Nephron (organoid): ENCODE measurements around the gene ADTRP.
"Not testable (repeated sequence)": the region's sequence is repeated elsewhere in the genome, so short reads cannot be mapped to it uniquely, and the experiment has no call there.

Experiments
- H3K27ac Mint-ChIP-seq, 3 experiments: 2 replicates each; pipeline ENCODE4 v1.8.0; 2020; ENCODE audit warnings: mixed read lengths in 3 of 3, mild to moderate bottlenecking in 2 of 3, moderate library complexity in 1 of 3
- H3K27me3 Mint-ChIP-seq: 2 replicates; pipeline ENCODE4 v1.8.0; 2021; ENCODE audit warnings: low read depth, mild to moderate bottlenecking, moderate library complexity, mixed read lengths
- H3K36me3 Mint-ChIP-seq: 2 replicates; pipeline ENCODE4 v1.8.0; 2020; ENCODE audit warnings: low read depth, mixed read lengths
- H3K4me1 Mint-ChIP-seq: 2 replicates; pipeline ENCODE4 v1.8.0; 2020; ENCODE audit warnings: mixed read lengths
- H3K4me3 Mint-ChIP-seq, 3 experiments: 2 replicates each; pipeline ENCODE4 v1.8.0; 2020; ENCODE audit warnings: mild to moderate bottlenecking in 3 of 3, mixed read lengths in 3 of 3, moderate library complexity in 2 of 3
- H3K9me3 Mint-ChIP-seq: 2 replicates; pipeline ENCODE4 v1.8.0; 2020; ENCODE audit warnings: mixed read lengths
- CTCF ChIP-seq, 3 experiments: fragments of 200-600 bp; sonication (generic); IDR thresholded peaks; one replicate each; pipeline ENCODE4 v1.5.0; 2021; ENCODE audit warnings: antibody characterized with exemption in 3 of 3; ENCODE audit not compliant: unreplicated experiment in 3 of 3

ADTRP gene

DNA sequence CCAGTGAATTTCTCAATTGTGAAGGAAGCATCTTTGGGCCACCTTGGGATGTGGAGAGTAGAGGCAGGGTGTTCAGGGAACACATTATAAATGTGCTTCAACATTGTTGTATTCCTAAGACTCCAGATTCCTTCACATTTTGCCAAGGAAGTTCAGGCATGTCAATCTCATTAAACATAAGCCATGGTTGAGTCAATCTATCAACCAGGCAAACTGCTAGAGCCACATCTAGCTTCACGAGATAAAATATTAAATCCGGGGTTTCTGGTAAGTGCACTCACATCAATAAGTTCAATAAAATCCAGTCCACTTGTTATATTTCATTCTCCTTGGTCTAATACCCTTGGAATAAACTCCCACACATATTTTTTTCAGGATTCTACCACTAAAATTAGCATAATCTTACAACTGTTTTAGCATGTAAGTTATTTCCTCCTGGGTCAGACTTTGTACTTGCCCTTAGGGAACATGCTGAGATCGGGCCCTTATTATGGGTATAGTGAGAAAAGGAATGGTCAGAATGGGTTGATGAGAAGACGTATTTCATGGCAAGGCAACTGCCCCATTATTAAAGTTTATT, 93.6 kb downstream of the ADTRP start:
- no peak overlapping the region for H3K4me3 Mint-ChIP-seq
- peaks cover 3% of the 10 kb centered on the region for H3K36me3 Mint-ChIP-seq
- peaks cover 10% of the 10 kb centered on the region for H3K9me3 Mint-ChIP-seq
- TF ChIP-seq CTCF (IDR thresholded peaks at IDR 0.05; ENCODE audit: unreplicated experiment in 3 of 3) = no peak
- H3K4me1 Mint-ChIP-seq = peaks cover 21% of the 10 kb centered on the region
- H3K27ac Mint-ChIP-seq = no peak overlapping the region
- no peaks in the 10 kb centered on the region for H3K27me3 Mint-ChIP-seq

- H3K4me3 Mint-ChIP-seq = no peak overlapping the region
- no peak for TF ChIP-seq CTCF (IDR thresholded peaks at IDR 0.05; ENCODE audit: unreplicated experiment in 3 of 3)
- H3K36me3 Mint-ChIP-seq = peaks cover 3% of the 10 kb centered on the region
- no peak overlapping the region for H3K27ac Mint-ChIP-seq
- H3K27me3 Mint-ChIP-seq = no peaks in the 10 kb centered on the region
- H3K4me1 Mint-ChIP-seq = peaks cover 20% of the 10 kb centered on the region
- H3K9me3 Mint-ChIP-seq = peaks cover 9% of the 10 kb centered on the region
Measured at GRCh38 chr6:11683871-11684270, 94.7 kb downstream of the ADTRP start.

- Mint-ChIP-seq H3K27me3 (no peaks in the 10 kb centered on the region), H3K4me1 (peaks cover 8% of the 10 kb centered on the region), H3K27ac (no peak overlapping the region), H3K4me3 (no peak overlapping the region), H3K9me3 (peaks cover 9% of the 10 kb centered on the region), H3K36me3 (peaks cover 3% of the 10 kb centered on the region)
- TF ChIP-seq CTCF (IDR thresholded peaks at IDR 0.05; ENCODE audit: unreplicated experiment in 3 of 3) = no peak
Measured at GRCh38 chr6:11682561-11682975, 96.0 kb downstream of the ADTRP start.

DNA sequence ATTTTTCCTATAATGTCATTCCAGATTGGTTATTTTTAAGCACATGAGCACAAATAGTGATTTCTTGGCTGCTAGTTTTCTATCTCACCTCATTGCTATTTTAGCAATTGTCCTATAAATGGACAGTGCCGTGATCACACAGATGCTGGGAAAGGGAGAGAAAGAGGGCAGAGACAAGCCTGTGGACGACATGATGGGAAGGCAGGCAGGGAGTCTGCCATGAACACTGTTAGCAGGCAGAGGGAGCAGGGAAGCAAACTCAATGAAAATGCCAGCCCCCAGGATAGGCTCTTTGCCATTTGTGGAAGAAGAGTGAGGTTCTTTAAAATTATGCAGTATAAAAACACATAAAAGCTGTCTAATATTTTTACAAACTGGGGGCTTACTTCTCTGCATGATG, 96.8 kb downstream of the ADTRP start:
- no peaks in the 10 kb centered on the region for H3K27me3 Mint-ChIP-seq
- TF ChIP-seq CTCF (IDR thresholded peaks at IDR 0.05; ENCODE audit: unreplicated experiment in 3 of 3) = no peak
- H3K9me3 Mint-ChIP-seq = peaks cover 9% of the 10 kb centered on the region
- H3K27ac Mint-ChIP-seq = no peak overlapping the region
- no peak overlapping the region for H3K4me3 Mint-ChIP-seq
- peaks cover 3% of the 10 kb centered on the region for H3K36me3 Mint-ChIP-seq
- peaks cover under 1% of the 10 kb centered on the region for H3K4me1 Mint-ChIP-seq

DNA sequence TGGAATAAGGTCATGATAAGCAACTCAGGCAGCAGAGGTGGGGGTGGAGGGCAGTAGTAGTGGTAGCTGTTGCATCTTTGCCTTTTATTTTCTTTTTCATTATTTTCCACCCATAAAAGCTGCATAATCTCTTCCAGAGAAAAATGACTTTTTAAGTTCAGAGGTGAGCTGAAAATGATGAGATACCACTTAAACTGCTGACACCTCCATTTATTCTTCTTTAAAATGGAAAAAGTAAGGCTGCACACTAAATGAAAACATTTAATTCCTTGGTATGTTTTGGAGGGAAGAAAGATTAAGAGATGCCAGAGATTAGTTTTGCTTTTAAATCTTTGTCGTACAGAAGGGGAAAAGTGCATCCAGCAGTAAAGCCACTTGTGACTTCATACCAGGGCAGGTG, 97.2 kb downstream of the ADTRP start:
- Mint-ChIP-seq H3K36me3 (peaks cover 3% of the 10 kb centered on the region), H3K4me3 (no peak overlapping the region), H3K4me1 (no peaks in the 10 kb centered on the region), H3K27ac (no peak overlapping the region), H3K27me3 (no peaks in the 10 kb centered on the region), H3K9me3 (peaks cover 9% of the 10 kb centered on the region)
- no peak for TF ChIP-seq CTCF (IDR thresholded peaks at IDR 0.05; ENCODE audit: unreplicated experiment in 3 of 3)

GRCh38 chr6:11680479-11680878, 98.1 kb downstream of the ADTRP start:
- H3K4me1 Mint-ChIP-seq, H3K36me3 Mint-ChIP-seq: not testable (repeated sequence)

More at GRCh38 chr6:11680479-11680878, 98.1 kb downstream of the ADTRP start:
- H3K9me3 Mint-ChIP-seq, H3K27me3 Mint-ChIP-seq, H3K4me3 Mint-ChIP-seq, H3K27ac Mint-ChIP-seq: not testable (repeated sequence)
